ENCODE measurements around the gene SLC39A11.

The SLC39A11 gene

GRCh38 chr17:73090396-73091202 is 1.9 kb downstream of the SLC39A11 start:
- Mint-ChIP-seq H3K27ac (no peak overlapping the region), H3K4me1 (peaks cover 34% of the 10 kb centered on the region), H3K36me3 (ENCODE audit: low read depth) (peaks cover 19% of the 10 kb centered on the region), H3K27me3 (ENCODE audit: low read depth, poor library complexity) (no peaks in the 10 kb centered on the region), H3K4me3 (no peak overlapping the region), H3K9me3 (no peaks in the 10 kb centered on the region)
- DNase-seq, result no peak
- TF ChIP-seq CTCF (IDR thresholded peaks at IDR 0.05), result no peak

GRCh38 chr17:73089322-73090317 is 2.9 kb downstream of the SLC39A11 start:
- no peak overlapping the region for H3K27ac Mint-ChIP-seq
- no peaks in the 10 kb centered on the region for H3K27me3 Mint-ChIP-seq (ENCODE audit: low read depth, poor library complexity)
- H3K36me3 Mint-ChIP-seq (ENCODE audit: low read depth), result peaks cover 24% of the 10 kb centered on the region
- TF ChIP-seq CTCF (IDR thresholded peaks at IDR 0.05), result no peak
- H3K9me3 Mint-ChIP-seq, result no peaks in the 10 kb centered on the region
- peaks cover 34% of the 10 kb centered on the region for H3K4me1 Mint-ChIP-seq
- no peak for DNase-seq
- no peak overlapping the region for H3K4me3 Mint-ChIP-seq

GRCh38 chr17:73088561-73088960 is 3.9 kb downstream of the SLC39A11 start:
- H3K9me3 Mint-ChIP-seq, result peaks cover 3% of the 10 kb centered on the region
- no peak for DNase-seq
- no peak for TF ChIP-seq CTCF (IDR thresholded peaks at IDR 0.05)
- peaks cover 34% of the 10 kb centered on the region for H3K4me1 Mint-ChIP-seq
- no peaks in the 10 kb centered on the region for H3K27me3 Mint-ChIP-seq (ENCODE audit: low read depth, poor library complexity)
- H3K36me3 Mint-ChIP-seq (ENCODE audit: low read depth), result peaks cover 31% of the 10 kb centered on the region
- no peak overlapping the region for H3K4me3 Mint-ChIP-seq
- H3K27ac Mint-ChIP-seq, result no peak overlapping the region

- Mint-ChIP-seq H3K4me3 (no peak overlapping the region), H3K4me1 (peaks cover 5% of the 10 kb centered on the region), H3K27me3 (ENCODE audit: low read depth, poor library complexity) (no peaks in the 10 kb centered on the region), H3K9me3 (peaks cover 32% of the 10 kb centered on the region), H3K36me3 (ENCODE audit: low read depth) (peaks cover 71% of the 10 kb centered on the region), H3K27ac (no peak overlapping the region)
- TF ChIP-seq CTCF (IDR thresholded peaks at IDR 0.05), result no peak
- DNase-seq, result no peak
Measured at GRCh38 chr17:73083432-73083831, 9.1 kb downstream of the SLC39A11 start.

GRCh38 chr17:73074566-73074965 is 17.9 kb downstream of the SLC39A11 start:
- TF ChIP-seq CTCF (IDR thresholded peaks at IDR 0.05), result no peak
- H3K27ac Mint-ChIP-seq, result no peak overlapping the region
- H3K4me1 Mint-ChIP-seq, result peaks cover 22% of the 10 kb centered on the region
- DNase-seq, result no peak
- no peaks in the 10 kb centered on the region for H3K27me3 Mint-ChIP-seq (ENCODE audit: low read depth, poor library complexity)
- H3K4me3 Mint-ChIP-seq, result no peak overlapping the region
- peaks cover 21% of the 10 kb centered on the region for H3K36me3 Mint-ChIP-seq (ENCODE audit: low read depth)
- peaks cover 12% of the 10 kb centered on the region for H3K9me3 Mint-ChIP-seq
